GM10266 (cell line): ENCODE results near the gene SORCS2.

ENCODE experiments used
- DNase-seq: peaks from one replicate; pipeline ENCODE4 v3.0.0; 2012; ENCODE audit errors: extremely low spot score
- TF ChIP-seq, protein P1 (sequence below): IDR thresholded peaks from 2 replicates; pipeline ENCODE4 v1.5.1; 2012; ENCODE audit warnings: mild to moderate bottlenecking, low read depth; ENCODE audit not compliant: control insufficient read depth, insufficient read depth; ENCODE audit errors: missing control alignments

The SORCS2 gene

DNA sequence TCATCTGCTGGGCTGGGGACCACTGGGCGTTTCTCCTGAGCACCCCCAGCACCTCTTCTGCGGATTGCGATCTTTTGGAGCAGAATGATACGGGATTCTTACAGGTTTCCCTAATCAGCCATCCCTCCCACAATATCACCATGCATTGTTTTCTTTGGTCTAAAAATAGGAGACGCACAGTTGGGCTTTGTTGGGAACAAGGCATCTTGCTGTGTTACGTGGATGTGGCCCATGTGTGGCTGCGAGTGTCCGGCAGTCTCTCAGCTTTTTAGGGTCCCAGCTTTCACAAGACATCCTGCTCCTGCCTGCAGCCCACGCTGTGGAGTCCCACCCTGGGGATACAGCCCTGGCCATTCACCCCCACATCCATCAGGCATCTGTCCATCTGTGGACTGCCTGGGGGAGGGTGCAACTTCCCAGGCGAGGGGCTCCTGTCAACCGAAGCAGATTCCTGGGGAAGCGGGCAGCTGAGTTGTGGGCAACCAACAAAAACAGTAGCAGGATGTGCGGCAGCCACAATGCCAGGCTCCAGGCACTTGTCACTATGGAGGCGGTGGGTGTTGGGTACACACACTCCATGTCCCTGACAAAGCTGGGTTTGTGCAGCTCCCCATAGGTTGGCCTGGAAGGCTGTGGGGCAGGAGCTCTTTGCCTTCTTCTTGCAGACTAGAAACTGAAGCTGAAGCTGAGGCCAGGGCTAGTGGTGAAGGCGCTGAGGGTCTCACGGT is 427.9 kb downstream of the SORCS2 start:
- DNase-seq = no peak
- TF ChIP-seq, protein P1, sequence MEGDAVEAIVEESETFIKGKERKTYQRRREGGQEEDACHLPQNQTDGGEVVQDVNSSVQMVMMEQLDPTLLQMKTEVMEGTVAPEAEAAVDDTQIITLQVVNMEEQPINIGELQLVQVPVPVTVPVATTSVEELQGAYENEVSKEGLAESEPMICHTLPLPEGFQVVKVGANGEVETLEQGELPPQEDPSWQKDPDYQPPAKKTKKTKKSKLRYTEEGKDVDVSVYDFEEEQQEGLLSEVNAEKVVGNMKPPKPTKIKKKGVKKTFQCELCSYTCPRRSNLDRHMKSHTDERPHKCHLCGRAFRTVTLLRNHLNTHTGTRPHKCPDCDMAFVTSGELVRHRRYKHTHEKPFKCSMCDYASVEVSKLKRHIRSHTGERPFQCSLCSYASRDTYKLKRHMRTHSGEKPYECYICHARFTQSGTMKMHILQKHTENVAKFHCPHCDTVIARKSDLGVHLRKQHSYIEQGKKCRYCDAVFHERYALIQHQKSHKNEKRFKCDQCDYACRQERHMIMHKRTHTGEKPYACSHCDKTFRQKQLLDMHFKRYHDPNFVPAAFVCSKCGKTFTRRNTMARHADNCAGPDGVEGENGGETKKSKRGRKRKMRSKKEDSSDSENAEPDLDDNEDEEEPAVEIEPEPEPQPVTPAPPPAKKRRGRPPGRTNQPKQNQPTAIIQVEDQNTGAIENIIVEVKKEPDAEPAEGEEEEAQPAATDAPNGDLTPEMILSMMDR = no peak

DNA sequence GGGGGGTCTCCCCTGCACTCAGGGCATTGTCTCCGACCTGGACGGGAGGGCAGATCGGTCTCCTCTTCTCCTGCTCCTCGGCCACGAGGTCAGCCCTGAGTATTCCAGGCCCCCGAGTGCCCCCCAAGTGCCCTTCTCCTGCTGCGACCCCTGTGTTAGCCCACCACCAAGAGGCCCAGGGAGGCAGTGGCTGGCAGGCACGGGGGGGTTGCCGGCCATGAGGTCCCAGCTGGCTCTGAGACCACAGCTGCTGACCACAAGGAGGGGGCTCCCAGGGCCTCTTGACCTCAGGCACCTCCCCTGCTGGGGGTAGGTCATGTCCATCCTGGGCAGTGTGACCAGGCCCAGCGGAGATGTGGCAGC is 428.5 kb downstream of the SORCS2 start:
- TF ChIP-seq, protein P1 = no peak
- no peak for DNase-seq

DNA sequence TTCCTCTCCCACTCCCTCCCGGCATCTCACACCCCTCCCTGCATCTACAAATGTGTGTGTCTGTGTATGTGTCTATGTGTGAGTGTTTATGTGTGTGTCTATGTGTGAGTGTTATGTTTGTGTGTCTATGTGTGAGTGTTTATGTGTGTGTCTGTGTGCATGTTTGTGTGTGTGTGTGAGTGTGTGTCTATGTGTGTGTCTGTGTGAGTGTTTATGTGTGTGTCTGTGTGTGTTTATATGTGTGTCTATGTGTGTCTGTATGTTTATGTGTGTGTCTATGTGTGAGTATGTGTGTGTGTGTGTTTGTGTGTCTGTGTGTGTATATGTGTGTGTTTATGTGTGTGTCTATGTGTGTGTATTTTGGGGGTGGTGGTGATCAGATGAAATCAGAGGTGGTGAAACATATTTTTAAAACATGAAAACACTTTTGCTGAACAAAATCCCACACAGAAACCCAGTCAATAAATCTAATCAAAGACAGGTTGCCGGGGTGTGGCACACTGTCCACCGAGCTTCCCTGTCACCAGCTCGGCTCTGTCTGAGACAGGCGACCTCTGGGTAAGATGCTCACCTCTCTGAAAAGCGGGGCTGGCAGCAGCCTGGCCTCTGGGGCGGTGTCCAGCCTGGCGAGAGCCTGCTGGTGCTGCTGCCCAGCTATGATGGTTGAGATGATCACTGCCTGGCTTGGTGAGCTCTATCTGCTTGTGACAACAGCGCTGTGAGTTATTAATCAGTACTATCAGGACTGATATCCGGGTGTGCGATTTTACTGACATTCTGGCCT is 429.1 kb downstream of the SORCS2 start:
- TF ChIP-seq, protein P1 = no peak
- no peak for DNase-seq

DNA sequence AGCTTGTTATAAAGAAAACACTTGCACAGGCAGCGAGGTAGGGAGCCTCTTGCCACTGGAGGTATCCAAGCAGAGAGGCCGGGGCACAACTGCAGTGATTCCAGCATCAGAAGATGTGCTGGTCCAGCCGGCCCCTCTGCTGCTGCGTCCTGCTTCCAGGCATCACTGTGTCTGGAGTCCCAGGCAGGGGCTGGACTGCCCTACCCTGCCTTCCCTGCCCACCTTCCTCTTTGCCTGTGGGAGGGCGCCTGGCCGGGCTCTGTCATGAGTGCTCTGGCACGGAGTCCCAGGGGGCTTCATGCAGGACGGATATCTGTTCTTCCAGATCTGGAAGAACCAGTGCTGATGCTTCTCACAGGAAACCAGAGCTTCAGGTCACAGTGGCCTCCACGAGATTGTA is 430.0 kb downstream of the SORCS2 start:
- TF ChIP-seq, protein P1 = no peak
- no peak for DNase-seq

DNA sequence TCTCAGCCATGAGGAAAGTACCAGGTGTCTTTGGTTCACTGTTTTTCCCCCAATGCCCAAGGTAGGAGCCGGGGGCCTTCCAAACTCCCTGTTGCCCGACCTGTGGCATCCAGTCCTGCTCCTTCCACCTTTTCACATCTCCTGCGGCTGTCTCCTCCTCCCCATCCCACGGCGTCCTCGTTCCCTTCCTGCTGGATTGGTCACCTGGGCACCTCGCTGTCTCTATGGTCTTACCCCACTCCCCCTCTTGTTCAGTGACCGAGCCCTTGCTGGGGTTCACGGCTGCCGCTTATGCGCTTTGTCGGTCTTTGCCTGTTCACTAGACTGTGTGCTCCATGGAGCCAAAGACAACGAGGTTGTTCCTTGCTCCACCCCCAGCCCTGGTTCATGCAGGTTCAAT is 431.1 kb downstream of the SORCS2 start:
- DNase-seq = no peak
- TF ChIP-seq, protein P1 = no peak

DNA sequence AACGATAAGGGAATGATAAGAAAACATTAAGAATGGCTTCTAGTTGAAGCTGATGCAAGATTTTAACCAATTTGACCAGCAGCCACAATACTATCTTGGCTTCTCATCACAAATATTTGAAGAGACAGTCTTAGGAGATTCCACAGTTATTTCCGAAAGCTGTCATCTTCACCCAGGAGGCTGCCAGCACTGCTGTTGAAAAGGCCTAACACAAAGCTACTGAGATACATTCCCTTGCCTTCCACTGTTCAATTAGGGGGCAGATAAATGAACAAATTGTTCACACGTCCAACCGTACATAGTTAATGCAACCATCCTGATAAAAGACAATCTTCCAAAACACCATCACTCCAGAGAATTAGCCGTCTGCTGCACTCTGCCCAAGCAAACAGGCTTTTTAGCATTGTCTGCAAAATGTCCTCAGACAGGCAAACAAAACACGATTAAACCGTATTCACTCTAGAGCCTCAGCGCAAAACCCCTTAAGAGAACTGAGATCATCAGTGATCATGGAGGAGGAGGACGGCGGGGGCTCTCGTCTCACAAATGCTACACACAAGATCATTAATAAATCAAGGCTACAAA is 432.1 kb downstream of the SORCS2 start:
- no peak for DNase-seq
- TF ChIP-seq, protein P1 = no peak

DNA sequence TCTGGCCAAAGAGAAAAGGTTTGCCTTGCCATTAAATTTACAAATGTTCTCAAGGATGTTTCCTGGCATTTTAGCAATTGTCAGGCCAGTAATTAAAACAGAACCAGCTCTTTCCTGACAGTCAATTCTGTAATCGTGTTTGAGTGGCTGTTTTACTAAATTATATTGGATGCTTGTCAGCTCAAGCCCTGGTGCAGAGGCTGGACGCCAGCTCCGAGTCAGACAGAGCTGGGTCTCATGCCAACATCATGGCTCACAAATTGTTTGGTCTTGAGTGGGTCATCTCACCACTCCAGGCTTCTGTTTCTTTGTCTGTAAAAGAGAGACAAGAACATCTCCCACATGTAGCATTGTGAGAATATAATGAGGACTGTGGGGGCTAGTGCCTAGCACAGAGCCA is 432.7 kb downstream of the SORCS2 start:
- DNase-seq = no peak
- TF ChIP-seq, protein P1 = no peak
